Activated B cell treated with CpG ODN at 0.5 μM for 24 hours (primary cell): ENCODE measurements around the gene MYB. TPM values are rescaled to one million over a fixed set of nuclear protein-coding genes. Genes with fewer than 3 reads are reported as not detected.

Source experiments
- ATAC-seq: fragments of 200-7000 bp; cut with Tn5 transposase; one replicate; pipeline ENCODE4 v1.10.0; 2021; ENCODE audit warnings: low read depth, mild to moderate bottlenecking, moderate library complexity
- CTCF ChIA-PET: fragments of 350-600 bp; sonication (Branson Sonifier 250); formaldehyde crosslinking; loops from one replicate; lab custom pipeline; 2021; ENCODE audit warnings: antibody characterized with exemption; lab: Charles Lee
- POLR2A ChIA-PET: fragments of 350-600 bp; sonication (Branson Sonifier 250); formaldehyde crosslinking; loops from one replicate; lab custom pipeline; 2021; ENCODE audit warnings: antibody characterized with exemption; lab: Charles Lee
- DNase-seq: peaks from one replicate; pipeline ENCODE4 v3.0.0; 2022
- H3K27ac Mint-ChIP-seq: one replicate; pipeline ENCODE4 v1.8.0; 2020; ENCODE audit warnings: mixed read lengths
- H3K27me3 Mint-ChIP-seq: one replicate; pipeline ENCODE4 v1.8.0; 2021; ENCODE audit warnings: mixed read lengths
- H3K36me3 Mint-ChIP-seq: one replicate; pipeline ENCODE4 v1.8.0; 2021; ENCODE audit warnings: low read depth, mixed read lengths
- H3K4me1 Mint-ChIP-seq: one replicate; pipeline ENCODE4 v1.8.0; 2021; ENCODE audit warnings: mixed read lengths
- H3K4me3 Mint-ChIP-seq: one replicate; pipeline ENCODE4 v1.8.0; 2020; ENCODE audit warnings: mild to moderate bottlenecking, mixed read lengths
- H3K9me3 Mint-ChIP-seq: one replicate; pipeline ENCODE4 v1.8.0; 2020; ENCODE audit warnings: mixed read lengths
- intact Hi-C: fragments of 100-400 bp; cut with micrococcal nuclease; formaldehyde crosslinking; loops from one replicate; pipeline ENCODE4 v1.15.1; 2024
- total RNA-seq: library from RNA; stranded (reverse); gene quantifications from 2 replicates; pipeline ENCODE4 v1.2.3, GENCODE V29; 2022
- TF ChIP-seq, protein P1 (sequence below): fragments of 200-600 bp; IDR thresholded peaks from one replicate; pipeline ENCODE4 v1.8.0; 2022; ENCODE audit warnings: antibody characterized with exemption, mild to moderate bottlenecking

Gene MYB
- total RNA-seq, 1 donor from 2014 or later = 3.2 TPM

DNA sequence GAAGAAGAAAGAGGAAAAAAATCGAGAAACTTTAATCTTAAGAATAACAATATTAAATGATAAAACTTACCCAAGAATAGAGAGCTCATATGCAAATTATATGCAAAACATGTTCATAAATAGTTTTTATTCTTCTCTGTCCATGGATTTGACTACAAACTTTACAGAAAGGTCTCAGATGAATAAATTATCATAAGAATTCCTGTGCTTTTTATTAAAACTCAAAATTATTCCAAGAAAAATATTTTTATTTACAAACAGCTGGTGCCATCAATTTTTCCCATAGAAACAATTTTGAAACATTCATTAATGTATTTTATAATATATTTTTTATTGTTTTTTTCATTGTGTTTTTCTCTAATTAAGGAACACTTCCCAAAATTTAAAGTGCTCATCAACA, 12.1 kb downstream of the MYB start:
- peaks cover 2% of the 10 kb centered on the region for H3K36me3 Mint-ChIP-seq

DNA sequence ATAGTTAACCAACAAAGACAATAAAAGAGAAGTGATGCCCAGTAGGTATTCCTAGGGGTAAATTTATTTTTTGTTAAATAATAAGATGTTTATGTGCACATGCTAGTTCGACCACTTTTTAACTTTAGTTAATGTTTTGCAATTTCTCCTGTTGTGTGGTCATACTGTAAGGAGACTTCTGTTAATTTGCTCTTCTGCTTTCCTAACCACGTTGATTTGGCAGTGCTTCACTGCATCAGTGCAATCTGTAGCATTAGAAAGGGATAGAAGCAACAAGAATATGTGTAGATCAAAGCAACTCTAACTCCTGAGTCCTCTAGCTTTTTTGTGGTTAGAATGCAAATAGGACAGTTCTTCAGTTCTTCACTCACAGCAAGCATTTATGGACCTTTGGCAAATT, 13.9 kb downstream of the MYB start:
- Mint-ChIP-seq H3K36me3 (peaks cover 2% of the 10 kb centered on the region), H3K27me3 (no peaks in the 10 kb centered on the region), H3K4me1 (peaks cover 19% of the 10 kb centered on the region), H3K27ac (no peak overlapping the region), H3K9me3 (no peaks in the 10 kb centered on the region), H3K4me3 (no peak overlapping the region)
- ChIA-PET CTCF (no interaction called here), POLR2A (no interaction called here)
- TF ChIP-seq, protein P1, sequence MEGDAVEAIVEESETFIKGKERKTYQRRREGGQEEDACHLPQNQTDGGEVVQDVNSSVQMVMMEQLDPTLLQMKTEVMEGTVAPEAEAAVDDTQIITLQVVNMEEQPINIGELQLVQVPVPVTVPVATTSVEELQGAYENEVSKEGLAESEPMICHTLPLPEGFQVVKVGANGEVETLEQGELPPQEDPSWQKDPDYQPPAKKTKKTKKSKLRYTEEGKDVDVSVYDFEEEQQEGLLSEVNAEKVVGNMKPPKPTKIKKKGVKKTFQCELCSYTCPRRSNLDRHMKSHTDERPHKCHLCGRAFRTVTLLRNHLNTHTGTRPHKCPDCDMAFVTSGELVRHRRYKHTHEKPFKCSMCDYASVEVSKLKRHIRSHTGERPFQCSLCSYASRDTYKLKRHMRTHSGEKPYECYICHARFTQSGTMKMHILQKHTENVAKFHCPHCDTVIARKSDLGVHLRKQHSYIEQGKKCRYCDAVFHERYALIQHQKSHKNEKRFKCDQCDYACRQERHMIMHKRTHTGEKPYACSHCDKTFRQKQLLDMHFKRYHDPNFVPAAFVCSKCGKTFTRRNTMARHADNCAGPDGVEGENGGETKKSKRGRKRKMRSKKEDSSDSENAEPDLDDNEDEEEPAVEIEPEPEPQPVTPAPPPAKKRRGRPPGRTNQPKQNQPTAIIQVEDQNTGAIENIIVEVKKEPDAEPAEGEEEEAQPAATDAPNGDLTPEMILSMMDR = no peak
- no peak for ATAC-seq
- DNase-seq = no peak
- intact Hi-C loops = no loop called here

More for the DNA sequence above, 12.1 kb downstream of the MYB start:
- no peak overlapping the region for H3K27ac Mint-ChIP-seq
- ChIA-PET POLR2A (interaction anchor here (1.2 kb wide), 1 partner anchor 28 kb away, joined by 3 read pairs; no protein-coding TSS in a partner anchor), CTCF (interaction anchor here (1.2 kb wide), 1 partner anchor 9 kb away, joined by 3 read pairs; no protein-coding TSS in a partner anchor)
- intact Hi-C loops = no loop called here
- H3K9me3 Mint-ChIP-seq = no peaks in the 10 kb centered on the region
- DNase-seq (no peak), ATAC-seq (no peak)
- peaks cover 20% of the 10 kb centered on the region for H3K4me1 Mint-ChIP-seq
- no peaks in the 10 kb centered on the region for H3K27me3 Mint-ChIP-seq
- TF ChIP-seq, protein P1 = no peak
- no peak overlapping the region for H3K4me3 Mint-ChIP-seq

DNA sequence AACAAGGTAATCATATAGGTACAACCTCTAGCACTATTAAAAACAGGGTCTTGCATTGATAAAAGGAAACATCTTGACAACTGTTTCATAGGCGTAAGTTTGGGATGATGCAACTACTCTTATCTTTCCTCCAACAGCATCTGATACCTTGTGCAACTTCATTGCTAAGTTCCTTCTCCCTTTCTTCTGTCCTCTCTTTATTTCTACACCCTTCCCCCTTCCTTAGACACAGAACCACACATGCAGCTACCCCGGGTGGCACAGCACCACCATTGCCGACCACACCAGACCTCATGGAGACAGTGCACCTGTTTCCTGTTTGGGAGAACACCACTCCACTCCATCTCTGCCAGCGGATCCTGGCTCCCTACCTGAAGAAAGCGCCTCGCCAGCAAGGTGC, 14.4 kb downstream of the MYB start:
- intact Hi-C loops = no loop called here
- DNase-seq (no peak), ATAC-seq (no peak)
- H3K36me3 Mint-ChIP-seq = peaks cover 2% of the 10 kb centered on the region
- H3K9me3 Mint-ChIP-seq = no peaks in the 10 kb centered on the region
- CTCF ChIA-PET = no interaction called here
- H3K27ac Mint-ChIP-seq = no peak overlapping the region
- H3K27me3 Mint-ChIP-seq = no peaks in the 10 kb centered on the region
- peaks cover 17% of the 10 kb centered on the region for H3K4me1 Mint-ChIP-seq
- POLR2A ChIA-PET = no interaction called here
- TF ChIP-seq, protein P1 = no peak
- H3K4me3 Mint-ChIP-seq = no peak overlapping the region

DNA sequence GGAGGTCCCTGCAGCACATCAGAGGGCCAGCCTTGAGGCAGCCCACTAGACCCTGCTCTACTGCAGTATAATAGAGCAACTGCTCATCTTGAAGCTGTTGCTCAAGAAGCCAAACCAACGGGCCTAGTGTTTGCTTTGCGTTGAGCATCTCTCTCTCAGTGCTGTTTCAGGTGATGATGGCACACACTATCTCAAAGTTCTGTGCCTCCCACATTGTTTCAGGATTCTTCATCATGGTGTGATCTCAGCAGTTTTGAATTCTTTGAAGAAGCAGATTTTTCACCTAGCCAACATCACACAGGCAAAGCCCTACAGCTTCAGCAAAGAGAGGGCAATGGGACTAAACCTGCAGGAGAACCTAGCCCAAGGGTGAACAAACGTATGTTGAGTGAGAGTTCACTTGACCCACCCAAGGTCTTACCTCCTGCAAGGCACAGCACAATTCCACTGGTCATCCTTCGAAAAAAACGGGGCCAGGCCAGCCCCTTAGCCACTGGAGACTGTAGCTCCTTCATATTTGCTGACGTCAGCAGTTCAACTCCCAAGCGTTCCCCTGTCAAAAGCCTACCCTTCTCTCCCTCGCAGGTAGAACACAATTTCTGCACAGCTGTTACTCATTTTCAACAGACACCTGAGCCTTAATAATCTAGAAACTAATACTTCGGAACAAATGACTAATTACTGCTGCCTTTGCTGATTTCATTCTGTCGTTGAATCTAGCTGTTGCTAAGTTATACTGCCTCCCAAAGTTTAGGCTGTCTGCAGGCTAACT, 15.8 kb downstream of the MYB start:
- ChIA-PET POLR2A (no interaction called here), CTCF (no interaction called here)
- TF ChIP-seq, protein P1 = no peak
- no peak overlapping the region for H3K4me3 Mint-ChIP-seq
- ATAC-seq (no peak), DNase-seq (no peak)
- H3K36me3 Mint-ChIP-seq = peaks cover 2% of the 10 kb centered on the region
- H3K27ac Mint-ChIP-seq = no peak overlapping the region
- no peaks in the 10 kb centered on the region for H3K27me3 Mint-ChIP-seq
- H3K9me3 Mint-ChIP-seq = no peaks in the 10 kb centered on the region
- peaks cover 7% of the 10 kb centered on the region for H3K4me1 Mint-ChIP-seq
- intact Hi-C loops = no loop called here

DNA sequence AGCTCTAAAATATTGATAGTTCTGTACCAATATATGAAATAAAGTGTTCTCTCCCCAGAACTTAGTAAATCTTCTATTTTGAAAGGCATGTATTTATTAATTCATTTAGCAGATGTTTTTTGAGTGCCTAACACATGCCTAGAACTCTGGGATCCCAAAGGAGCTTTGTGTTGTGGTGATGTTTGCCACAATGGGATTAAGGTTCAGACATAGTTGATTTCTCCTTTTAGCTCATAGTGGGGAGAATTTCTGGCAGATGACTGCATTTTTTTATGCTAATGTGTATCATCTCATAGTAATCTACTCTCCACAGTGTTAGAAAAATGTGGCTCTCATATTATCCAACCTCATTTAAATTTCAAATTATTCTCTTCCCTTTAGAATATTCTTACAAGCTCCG, 21.7 kb downstream of the MYB start:
- no peak overlapping the region for H3K27ac Mint-ChIP-seq

More for the DNA sequence above, 21.7 kb downstream of the MYB start:
- ATAC-seq (no peak), DNase-seq (no peak)
- Mint-ChIP-seq H3K36me3 (no peaks in the 10 kb centered on the region), H3K27me3 (no peaks in the 10 kb centered on the region), H3K9me3 (no peaks in the 10 kb centered on the region), H3K4me3 (no peak overlapping the region), H3K4me1 (no peaks in the 10 kb centered on the region)
- intact Hi-C loops = no loop called here
- TF ChIP-seq, protein P1 = no peak
- CTCF ChIA-PET = no interaction called here
- POLR2A ChIA-PET = no interaction called here
